Activated CD4-positive, alpha-beta T cell treated with anti-CD3 and anti-CD28 coated beads for 24 hours (primary cell): ENCODE measurements around the gene MAGEE2.
"Not testable (repeated sequence)": the region's sequence is repeated elsewhere in the genome, so short reads cannot be mapped to it uniquely, and the experiment has no call there.

ENCODE experiments used
- DNase-seq, 2 donors: peaks; one replicate each; pipeline ENCODE4 v3.0.0-alpha.2; 2020; ENCODE audit warnings: low read depth in 2 of 2

The MAGEE2 gene, protein sequence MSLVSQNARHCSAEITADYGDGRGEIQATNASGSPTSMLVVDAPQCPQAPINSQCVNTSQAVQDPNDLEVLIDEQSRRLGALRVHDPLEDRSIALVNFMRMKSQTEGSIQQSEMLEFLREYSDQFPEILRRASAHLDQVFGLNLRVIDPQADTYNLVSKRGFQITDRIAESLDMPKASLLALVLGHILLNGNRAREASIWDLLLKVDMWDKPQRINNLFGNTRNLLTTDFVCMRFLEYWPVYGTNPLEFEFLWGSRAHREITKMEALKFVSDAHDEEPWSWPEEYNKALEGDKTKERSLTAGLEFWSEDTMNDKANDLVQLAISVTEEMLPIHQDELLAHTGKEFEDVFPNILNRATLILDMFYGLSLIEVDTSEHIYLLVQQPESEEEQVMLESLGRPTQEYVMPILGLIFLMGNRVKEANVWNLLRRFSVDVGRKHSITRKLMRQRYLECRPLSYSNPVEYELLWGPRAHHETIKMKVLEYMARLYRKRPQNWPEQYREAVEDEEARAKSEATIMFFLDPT

DNA sequence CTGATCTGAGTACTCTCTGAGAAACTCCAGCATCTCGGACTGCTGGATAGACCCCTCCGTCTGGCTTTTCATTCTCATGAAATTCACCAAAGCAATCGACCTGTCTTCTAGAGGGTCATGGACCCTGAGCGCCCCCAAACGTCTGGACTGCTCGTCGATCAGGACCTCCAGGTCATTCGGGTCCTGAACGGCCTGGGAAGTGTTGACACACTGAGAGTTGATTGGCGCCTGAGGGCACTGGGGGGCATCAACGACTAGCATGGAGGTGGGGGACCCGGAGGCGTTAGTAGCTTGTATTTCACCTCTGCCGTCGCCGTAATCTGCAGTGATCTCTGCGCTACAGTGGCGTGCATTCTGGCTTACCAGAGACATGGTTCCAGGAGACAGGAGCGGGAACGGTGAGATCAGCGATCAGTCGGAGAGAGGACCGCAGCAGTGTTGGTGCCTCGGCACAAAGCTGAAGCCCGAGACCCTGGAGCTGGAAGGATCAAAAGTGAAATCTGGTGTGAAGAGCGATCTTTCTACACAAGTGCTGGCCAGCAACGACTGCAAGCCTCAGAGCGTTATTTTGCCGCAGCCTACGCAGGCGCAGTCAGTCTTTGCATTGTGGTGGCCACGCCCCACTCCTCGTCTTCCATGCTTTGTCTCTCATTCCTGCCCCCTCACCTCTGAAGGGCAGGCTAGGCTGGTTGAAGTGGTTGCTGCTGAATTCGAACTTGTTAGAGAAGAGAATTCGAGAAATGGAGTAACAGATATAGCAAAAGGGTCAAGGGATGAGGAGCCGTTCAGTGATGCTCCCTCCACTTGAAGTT lies at the start of gene MAGEE2:
MAGEE2 (minus strand) TSS at position 575 of the 812 bp plus-strand sequence; CDS start at position 372, 203 bp downstream.
- DNase-seq: peak in 1 of 2 donors; percentile 9

GRCh38 chrX:75786290-75786689 lies 1.2 kb upstream of the MAGEE2 start:
- DNase-seq: no peak

DNA sequence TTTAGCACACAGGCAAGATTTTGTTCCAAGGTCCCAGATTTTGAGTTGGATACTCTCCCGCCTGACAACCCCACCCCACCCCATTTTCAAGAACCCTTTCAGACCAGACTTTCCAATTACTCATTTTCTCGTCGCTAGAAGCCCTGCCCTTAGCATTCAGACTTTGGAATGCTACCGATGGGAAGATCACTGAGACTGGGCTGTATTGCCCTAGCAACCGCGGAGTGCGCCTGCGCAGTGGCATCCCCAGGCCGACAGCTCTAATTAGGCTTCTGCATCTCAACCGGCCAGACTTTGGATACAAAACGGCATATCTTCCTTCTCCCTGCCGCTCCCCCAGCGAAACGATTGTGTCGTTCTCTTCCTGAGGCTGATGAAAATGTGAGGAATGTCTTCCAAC lies 3.4 kb downstream of the MAGEE2 start:
- no peak for DNase-seq

GRCh38 chrX:75768063-75768462 lies 17.0 kb downstream of the MAGEE2 start:
- DNase-seq: not testable (repeated sequence)

DNA sequence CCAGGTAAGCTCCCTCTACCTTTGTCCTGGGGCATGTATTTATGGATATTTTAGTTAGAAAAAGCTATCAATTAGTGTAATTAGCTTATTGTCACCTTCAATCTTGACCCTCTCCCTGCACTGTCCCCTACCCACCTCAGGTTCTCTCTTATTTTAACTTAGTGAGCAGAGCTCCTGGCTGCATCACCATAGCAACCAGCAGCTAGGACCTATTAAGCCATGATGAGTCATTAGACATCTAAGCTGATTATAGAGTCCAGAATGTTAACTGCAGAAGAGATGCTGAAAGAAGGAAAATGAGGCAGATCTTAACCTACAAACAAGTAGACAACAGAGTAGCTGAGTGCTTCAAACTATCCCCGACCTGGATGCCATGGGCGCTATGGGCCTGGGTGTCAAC lies 36.6 kb downstream of the MAGEE2 start:
- no peak for DNase-seq

- DNase-seq: peak; percentile 1 to 23
These were observed 38.0 kb downstream of the MAGEE2 start for GRCh38 chrX:75746891-75747639.
